Pons (tissue), 1 donor: ENCODE data around the gene GAPVD1.
"Not testable (repeated sequence)": the region's sequence is repeated elsewhere in the genome, so short reads cannot be mapped to it uniquely, and the experiment has no call there.

Experiments used
- DNase-seq: peaks from one replicate; pipeline ENCODE4 v3.0.0-alpha.2; 2016; ENCODE audit warnings: low spot score

GAPVD1 gene

DNA sequence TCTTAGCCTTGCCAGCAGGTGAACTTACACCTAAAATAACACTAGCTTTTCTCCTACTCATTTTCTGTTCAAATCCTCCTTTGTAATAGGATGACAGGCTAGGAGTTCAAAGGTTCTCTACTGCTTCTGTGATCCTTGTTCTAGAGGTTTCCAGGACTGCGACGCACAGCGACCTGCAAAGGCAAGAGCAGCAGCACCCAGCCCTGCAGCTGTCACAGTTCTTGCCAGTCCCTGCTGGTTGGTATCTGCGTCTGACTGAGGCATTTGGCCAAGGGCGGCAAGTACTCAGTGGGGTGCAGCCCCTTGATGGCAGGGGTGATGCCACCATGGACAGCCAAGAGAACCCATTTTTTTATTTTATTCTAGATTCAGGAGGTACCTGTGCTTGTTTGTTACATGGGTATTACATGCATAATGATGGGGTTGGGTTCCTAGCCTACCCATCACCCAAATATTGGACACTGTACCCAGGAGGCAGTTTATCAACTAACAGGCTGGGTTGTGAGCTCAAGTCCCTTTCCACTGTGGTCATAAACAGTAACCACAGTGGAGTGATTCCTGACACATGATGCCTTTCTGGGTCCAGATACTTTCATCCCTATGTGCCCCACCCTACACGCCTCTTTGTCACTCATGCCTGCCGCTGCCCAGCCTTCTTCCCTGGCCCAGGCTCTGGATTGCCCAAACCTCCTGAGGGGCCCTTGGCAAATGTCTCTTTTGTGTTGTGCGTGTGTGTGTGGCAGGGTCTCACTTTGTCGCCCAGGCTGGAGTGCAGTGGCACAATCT is 111.0 kb downstream of the GAPVD1 start:
- no peak for DNase-seq

DNA sequence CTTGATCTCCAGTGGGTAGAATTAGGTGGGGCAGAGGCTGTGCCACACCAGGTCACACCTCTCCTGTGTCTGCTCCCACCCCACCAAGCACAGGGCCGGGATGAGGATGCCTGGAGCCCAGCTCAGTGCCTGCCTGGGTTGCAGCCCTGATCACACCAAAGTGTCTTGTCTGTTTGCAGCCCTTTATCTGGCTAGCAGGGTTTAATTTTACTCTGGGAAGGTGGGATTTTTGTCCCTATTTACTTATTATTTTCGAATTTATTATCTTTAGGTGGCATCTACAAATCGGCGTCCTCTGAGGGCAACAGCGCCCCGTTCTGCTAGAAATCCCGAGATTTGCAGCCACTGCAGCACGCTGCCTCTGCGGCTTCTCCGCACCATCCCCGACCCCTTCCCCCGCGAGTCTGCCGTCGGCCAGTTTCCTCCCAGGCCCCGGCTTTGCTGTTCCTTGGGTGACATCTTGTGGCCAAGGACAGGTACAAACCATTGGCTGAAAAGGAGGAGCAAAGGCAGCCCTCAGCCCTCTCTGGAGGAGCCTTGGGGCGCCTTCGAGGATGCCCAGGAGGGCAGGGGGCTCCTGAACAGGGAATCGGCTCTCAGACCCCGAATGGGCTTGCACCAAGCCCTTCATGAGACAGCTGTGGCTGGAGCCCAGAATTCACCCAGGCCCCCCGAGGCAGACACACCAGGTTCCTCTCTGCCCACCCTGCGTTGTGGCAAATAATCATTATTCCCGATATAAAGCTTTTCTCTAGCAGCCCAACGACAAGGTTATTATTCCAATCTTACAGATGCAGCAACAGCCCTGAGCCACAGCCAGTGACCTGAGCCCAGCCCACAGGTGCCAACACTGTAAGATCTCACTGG is 113.0 kb downstream of the GAPVD1 start:
- peak; percentile 67 for DNase-seq

DNA sequence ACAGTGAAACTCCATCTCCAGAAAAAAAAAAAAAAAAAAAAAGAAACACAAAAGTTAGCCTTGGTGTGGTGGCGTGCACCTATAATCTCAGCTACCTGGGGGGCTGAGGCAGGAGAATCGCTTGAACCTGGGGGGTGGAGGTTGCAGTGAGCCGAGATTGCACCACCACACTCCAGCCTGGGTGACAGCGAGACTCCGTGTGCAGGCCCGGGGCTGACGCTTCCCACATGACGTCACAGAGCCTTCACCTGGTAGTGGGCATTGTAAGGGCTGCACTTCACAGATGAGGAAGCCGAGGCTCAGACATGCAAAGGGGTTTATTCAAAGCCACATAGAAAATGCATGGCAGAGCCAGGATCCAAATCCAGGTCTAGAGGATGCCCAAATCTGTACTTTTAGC is 114.2 kb downstream of the GAPVD1 start:
- no peak for DNase-seq

DNA sequence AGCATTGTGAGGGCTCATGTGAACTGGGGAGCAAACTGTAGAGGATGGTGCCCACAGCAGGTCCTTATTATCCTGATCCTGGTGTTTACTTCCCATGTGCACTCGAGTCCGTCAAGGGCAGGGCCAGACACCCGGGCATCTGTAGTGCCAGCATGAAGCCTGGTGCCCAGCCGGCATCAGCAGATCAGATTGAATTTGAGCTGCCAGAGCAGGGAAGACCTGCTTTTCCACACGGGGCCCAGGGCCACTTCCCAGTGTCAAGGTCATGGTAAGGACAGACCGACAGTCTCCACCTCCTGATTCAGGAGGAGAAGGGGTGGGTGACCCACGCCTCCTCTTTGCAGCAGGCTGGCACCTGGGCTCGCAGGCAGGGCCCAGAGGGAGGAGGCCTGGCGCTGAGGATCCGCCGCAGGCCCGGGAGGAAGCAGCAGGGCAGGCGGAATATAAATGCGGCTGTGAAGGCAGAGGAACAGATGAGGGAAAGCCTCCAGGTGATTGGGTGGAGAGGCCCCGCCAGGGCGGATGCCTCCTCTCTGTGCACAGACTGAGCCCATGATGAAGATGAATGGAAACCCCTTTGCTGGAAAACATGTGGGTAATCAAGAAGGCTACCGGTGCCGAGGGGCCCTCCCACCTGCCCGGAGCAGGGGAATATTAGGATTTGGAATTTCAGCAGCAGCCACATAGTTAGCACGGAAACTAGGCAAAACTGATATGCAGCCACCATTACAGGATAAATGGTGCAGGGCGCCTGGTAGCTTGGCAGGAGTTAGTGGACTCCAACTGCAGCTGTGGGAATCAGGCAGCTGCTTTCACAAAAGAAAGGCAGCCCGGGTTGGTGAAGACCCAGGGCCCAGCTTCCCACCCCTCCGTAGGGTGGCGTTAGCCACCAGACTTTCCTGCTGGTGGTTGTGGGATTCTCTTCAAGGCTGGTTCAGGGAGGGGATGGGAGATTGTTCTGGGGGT is 114.9 kb downstream of the GAPVD1 start:
- no peak for DNase-seq

DNA sequence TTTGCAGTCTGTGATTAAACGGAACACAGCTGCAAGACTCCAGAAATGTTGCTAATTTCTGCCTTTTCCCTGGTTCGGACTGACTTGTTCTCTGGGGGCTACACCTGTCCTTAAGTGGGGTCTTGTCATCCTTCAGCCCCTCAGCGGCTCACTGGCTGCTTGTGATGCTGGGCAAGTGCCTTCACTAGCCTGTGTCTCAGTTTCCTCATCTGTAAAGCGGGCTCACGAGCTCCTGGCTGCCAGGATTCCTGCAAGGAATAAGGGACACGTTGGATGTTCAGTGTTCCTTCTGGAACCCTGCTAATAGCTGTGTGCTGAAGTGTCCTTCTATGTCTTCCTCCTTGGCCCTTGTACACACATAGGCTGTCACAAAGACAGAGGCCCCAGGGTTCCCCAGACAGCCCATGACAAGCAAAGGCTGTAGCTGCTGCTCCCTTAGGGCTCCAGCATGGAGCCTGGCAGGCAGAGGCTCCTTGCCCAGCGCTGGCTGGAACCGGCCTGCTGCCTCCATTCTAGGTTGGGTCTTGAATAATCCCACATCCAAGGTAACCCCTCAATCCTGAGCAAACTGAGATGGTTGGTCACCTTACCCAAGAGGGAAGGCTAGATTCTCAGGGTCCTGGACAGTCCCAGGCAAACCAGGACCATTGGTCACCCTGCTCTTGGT is 116.1 kb downstream of the GAPVD1 start:
- no peak for DNase-seq

DNA sequence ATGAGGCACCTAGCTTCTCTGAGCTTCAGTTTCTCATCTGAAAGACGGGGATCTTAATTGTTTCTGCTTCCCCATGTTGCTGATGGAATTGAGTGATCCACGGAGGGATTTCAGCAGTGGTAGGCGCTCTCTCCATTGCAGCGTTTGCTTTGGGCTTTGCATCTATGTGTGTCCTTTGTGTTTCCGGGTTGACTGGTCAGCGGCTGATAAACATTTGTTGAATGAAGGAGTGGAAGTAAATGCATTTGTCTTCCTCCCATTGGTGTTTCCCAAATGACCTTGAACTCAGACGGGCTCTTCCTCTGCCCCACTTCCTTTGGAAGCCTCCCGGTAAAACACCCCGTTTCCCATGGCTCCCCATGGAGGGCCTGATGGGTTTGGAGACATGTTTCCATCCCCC is 117.2 kb downstream of the GAPVD1 start:
- DNase-seq, result no peak

DNA sequence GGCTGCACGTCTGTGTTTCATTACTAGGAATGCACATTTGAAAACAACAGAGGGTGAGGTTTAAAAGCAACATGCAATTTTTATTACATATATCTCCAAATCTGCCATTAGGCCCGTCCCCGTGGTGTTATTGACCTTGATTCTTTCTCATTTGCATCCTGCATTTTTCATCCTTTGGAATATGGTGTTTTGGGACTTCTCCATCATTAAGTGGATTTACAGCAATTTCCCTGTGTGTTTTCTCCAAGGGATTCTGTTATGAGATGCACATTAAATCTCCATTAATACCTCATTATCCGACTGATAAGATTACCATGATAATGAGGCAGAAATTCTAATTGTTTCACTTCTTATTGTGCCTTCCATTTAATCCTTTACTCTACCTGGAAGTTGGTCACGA is 117.6 kb downstream of the GAPVD1 start:
- no peak for DNase-seq

DNA sequence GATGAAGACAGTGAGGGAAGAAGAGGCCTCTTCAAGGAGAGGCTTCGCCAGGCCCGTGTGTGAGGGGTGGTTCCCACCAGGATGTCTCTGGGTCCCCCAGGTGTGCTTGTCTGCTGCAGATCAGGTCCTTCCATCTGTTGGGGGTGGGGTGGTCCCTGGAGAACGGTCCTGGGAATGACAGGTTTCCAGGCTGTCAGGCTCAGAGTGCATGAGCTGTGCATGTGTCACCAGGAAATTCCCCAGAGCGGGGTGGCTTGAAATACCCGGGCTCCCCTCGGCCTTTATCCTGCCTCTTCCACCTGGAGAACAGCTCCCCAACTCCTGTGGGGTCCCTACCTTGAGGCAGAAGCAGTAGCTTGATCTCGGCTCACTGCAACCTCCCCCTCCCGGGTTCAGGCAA is 118.8 kb downstream of the GAPVD1 start:
- no peak for DNase-seq

DNA sequence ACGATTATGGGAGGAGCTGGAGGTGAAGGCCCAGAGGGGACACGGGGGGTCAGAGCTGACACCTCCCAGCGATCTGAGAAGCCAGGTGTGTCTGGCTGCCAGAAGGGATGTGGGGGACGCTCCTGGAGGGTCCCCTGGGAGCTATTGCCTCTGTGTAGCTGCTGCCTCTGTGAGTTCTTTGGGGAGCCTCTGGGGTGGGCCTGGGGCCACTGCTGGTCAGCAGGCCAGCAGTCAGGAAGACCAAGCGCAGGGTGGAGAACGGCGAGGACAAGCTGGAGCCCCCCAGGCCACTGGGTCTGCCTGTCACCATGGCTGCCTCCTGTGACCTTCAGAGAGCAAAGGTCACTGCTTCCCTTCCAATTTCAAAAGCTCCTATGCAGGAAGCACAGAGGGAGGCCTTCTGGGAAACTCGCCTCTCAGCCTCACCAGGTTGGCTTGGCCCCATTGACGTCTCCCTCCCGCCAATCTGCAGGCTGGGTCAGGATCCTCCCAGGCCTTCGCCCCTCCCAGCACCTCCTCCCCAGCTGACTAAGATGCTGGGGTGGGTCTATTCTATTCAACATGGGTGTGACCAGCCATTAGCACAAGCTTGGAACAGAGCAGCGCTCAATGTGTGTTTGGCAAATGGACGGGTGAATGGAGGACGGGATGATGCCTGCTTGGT is 126.4 kb downstream of the GAPVD1 start:
- no peak for DNase-seq

DNA sequence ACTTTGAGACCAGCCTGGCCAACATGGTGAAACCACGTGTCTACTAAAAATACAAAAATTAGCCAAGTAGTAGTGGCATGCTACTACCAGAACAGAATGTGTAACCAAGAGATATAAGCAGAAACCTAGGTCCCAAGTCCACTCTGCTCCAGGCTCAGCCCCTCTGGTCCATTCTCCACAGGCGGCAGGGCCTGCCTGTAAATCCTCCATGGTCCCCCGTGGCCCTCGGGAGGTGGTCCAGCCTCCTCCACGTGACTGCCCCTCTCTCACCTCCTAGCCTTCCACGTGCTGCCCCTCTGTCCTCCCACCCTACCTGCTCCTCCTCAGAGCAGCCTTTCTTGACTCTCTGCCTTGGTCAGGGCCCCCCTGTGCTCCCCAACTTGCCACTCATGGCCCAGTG is 127.4 kb downstream of the GAPVD1 start:
- DNase-seq, result no peak

DNA sequence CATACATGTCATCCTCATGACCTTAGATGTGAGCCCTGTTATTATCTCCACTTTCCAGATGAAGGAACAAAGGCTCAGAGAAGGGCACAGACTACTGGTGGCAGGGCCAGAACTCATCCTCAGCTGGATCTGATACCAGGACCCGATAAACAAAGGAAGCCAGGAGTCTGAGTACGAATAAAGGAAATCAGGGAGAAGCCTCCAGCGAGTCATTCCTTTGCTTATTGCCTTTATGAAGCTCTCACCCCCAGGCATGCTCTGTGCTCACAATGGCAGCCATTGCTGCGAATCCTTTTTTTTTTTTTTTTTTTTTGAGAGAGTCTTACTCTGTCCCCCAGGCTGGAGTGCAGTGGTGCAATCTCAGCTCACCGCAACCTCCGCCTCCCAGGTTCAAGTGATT is 130.1 kb downstream of the GAPVD1 start:
- no peak for DNase-seq

DNA sequence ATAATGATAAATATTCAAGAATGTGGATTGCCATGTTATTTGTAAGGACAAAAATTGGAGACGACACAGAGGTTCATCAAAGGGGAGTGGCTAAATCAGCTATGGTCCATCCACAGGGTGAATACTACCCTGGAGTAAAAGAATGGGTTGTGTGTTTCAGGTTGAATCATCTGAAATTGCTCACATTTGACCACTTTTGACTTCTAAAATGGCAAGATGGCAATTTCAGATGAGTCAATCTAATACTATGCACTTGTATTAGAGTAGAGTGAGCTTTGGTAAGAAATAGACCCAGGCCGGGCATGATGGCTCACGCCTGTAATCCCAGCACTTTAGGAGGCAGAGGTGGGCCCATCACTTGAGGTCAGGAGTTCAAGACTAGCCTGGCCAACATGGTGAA is 131.8 kb downstream of the GAPVD1 start:
- DNase-seq, result no peak

DNA sequence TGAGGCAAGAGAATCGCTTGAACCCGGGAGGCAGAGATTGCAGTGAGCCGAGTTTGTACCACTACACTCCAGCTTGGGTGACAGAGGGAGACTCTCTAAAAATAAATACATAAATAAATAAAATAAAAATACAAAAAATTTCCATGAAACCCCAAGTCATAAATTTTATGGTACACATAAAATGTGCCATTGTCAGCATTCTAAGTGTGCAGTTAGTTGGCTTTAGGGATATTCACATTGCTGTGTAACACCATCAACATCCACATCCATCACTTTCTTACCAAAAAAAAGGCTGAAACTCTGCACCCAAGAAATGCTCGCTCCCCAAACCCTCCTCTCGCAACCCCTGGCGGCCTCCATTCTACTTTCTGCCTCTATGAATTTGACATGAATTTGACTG is 135.2 kb downstream of the GAPVD1 start:
- DNase-seq, result no peak

DNA sequence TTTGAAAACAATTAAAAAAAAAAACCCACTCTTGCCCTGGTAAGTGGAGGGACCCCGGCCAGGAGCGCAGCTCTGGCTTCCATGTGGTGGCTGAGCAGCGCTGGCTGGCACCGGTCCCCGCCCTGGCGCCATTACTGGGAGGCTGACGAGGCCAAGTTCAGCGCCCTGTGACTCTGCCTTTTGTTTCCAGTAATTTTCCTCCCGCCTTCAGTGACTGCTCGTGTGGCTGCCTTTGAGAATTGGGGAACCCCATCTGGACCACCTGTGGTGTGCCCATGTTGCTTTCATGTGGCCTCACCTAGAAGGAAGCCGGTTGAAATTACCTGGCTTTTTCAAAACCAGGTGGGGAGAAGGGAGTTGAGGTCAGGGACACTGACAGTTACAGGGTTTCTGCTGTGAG is 136.1 kb downstream of the GAPVD1 start:
- no peak for DNase-seq

DNA sequence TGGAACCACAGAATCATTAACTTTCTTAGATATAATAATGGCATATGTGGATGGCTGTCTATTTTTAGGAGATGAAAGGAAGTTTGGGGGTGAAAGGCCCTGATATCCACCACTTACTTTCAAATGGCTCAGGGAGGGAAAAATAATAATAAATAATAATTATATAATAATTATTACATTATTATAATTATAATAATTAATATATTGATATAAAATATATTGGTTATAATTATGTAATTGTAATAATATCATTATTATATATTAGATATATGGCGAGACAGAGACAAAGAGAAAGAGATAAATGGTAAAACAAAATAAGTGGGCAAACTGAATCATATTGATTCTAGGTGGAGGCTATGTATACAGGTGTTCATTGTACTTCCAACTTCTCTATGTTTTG is 136.6 kb downstream of the GAPVD1 start:
- DNase-seq, result no peak

DNA sequence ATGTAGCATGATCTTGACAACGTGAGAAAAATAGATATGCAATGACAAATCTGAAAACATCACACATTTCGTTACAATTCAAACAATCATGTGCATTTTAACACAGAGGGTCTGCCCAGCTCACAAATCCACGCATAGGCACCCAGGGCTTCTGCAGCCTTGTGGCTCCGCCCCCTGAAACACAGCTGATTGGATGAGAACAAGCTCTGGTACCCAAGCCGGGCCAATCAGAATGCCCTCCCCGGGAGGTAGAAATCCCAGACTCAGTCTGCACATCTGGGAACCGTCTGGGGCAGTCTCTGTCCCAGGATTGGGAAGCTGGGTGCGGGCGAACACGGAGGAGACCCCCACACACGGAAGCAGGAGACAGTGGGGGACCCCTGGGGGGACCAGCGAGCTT is 137.5 kb downstream of the GAPVD1 start:
- no peak for DNase-seq

DNA sequence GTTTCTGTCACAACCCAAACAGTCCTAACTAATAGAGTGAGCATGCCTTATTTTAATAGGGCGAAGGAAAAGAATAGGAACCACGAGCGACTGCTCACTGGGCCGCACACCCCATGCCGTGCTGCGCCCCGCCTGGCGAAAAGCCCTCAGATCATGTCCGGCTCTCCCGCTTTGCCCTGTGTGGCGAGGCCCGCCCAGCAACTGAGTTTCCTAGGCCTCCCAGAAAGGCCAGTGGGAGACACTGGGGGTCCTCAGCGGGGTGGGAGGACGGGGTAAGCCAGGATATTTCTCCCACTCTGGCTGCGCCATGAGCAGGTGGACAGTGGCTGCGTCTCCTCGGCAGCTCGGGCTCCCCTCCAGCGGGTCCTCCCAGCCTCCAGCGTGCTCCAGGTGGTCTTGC is 138.0 kb downstream of the GAPVD1 start:
- DNase-seq, result no peak

DNA sequence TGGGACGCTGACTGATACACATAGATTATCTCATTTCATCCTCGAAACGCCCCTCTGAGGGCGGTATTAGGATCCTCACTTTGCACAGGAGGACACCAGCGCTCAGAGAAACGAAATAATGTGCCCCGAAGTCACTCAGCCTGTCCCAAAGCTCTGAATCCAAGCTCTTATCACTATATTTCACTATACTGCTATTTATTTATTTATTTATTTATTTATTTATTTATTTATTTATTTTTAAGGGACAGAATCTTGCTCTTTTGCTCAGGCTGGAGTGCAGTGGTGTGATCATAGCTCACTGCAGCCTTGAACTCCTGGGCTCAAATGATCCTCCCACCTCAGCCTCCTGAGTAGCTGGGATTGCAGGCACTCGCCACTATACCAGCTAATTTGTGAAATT is 138.6 kb downstream of the GAPVD1 start:
- not testable (repeated sequence) for DNase-seq

DNA sequence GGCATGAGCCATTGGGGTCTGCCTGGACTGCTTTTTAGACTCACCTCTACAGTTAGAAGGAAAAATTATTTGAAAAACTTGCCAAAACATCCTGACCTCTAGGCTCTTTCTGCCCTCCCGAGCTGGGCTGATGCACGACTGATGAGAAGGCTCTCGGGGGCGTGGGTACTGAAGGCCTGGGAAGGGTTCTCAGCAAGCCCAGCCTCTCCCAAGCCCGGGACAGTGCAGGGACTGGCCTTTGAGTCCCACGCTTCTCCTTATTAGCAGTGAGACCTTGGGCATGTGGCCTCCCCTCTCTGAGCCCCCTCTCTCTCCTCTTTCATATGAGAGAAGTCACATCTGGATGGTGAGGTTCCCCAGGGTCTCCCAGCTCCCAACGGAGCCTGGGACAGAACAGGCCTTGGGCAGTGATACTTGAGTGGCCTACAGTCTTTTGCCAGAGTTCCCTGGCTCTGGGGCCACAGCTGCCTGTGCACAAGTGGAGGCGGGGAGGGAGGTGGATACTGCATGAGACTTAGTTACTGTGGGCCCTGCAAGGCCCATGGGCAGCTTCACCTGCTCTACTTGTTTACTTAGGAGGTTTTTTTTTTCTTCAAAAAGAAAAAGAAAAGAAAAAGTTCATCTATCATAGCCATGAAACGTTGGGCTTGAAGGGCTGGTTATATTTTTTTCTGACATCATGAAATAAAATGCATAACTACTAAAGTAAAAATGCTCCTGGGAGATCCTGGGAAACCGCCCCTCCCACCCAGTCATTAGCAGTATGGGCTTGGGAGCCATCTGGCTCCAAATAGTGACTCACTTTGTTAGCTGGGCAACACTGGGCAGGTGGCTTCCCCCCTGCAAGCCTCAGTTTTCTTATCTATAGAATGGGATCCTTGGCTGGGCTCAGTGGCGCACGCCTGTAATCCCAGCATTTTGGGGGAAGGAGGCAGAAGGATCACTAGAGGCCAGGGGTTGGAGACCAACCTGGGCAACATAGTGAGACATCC is 139.4 kb downstream of the GAPVD1 start:
- no peak for DNase-seq

DNA sequence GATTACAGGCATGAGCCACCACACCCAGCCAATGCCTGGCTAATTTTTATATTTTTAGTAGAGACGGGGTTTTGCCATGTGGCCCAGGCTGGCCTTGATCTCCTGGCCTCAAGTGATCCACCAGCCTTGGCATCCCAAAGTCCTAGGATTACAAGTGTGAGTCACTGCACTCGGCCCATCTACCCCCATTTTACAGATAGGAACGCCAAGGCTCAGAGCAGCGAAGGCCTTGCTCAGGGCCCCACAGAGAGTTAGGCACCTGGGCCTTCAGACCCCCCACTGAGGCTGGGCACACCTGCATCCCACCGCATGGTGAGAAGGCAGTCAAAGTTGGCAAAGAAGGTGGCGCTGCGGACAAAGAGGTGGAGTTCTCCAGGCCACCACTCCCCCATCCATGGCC is 143.1 kb downstream of the GAPVD1 start:
- DNase-seq, result no peak
